Stimulated activated memory B cell treated with anti-CD40 and anti-IgM and Interleukin-4, amounts not matched to agents 10 μg/mL and 1 μg/mL and 100 μg/mL, for 72 hours (primary cell): ENCODE results near the gene ASPG.

Experiments
- ATAC-seq: fragments of 150-1000 bp; cut with Tn5 transposase; 2 replicates; pipeline ENCODE4 v1.10.0; 2021
- H3K27ac Mint-ChIP-seq: one replicate; pipeline ENCODE4 v1.8.0; 2022; ENCODE audit warnings: mild to moderate bottlenecking, mixed read lengths
- H3K27me3 Mint-ChIP-seq: one replicate; pipeline ENCODE4 v1.8.0; 2022; ENCODE audit warnings: mixed read lengths
- H3K36me3 Mint-ChIP-seq: one replicate; pipeline ENCODE4 v1.8.0; 2022; ENCODE audit warnings: mixed read lengths
- H3K4me1 Mint-ChIP-seq: one replicate; pipeline ENCODE4 v1.8.0; 2022; ENCODE audit warnings: mixed read lengths
- H3K4me3 Mint-ChIP-seq: one replicate; pipeline ENCODE4 v1.8.0; 2022; ENCODE audit warnings: mild to moderate bottlenecking, moderate library complexity, mixed read lengths
- H3K9me3 Mint-ChIP-seq: one replicate; pipeline ENCODE4 v1.8.0; 2022; ENCODE audit warnings: mixed read lengths

ASPG gene

DNA sequence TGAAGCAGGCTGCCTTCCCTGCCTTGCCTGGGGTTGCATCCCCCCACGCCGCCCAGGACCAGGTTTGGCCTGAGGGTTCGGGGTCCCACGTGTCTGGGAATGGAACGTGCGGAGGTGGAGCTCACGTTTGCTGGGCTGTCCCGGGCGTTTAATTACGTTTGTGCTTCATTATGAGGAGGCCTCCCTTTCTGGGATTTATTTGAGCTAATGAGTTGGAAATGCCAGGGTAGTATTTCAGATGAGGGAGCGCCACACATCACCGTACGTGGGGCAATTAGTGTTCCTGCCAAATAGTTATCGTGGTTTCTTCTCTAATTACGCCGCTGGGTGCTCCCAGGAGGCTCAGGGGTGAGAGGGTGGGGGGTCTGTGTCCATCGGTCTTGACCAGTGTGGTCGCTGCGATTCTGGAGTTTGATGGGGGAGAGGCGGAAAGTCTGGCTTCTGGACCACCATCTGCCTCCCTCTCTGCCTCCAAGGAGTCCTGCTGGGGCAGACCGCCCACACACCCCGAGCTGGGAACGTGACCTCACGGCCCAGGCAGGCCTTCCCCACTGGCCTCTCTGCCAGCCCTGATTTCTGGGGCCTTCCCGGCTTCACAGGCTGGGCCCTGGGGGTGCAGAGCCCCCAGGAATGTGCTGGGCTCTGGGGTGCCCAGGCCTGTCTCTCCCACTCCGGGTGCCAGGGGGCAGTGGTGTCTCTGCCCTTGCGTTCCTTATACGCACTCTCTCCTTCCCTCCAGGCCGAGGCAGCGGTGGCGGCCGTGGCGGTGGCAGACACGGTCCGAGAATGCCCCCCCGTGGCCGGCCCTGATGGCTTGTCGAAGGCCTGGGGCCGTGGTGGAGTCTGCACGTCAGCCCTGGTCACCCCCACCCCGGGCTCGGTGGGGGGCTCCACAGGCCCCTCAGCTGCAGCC is 71.8 kb downstream of the ASPG start:
- Mint-ChIP-seq H3K27me3 (no peaks in the 10 kb centered on the region), H3K4me3 (no peak overlapping the region), H3K36me3 (no peaks in the 10 kb centered on the region), H3K9me3 (no peaks in the 10 kb centered on the region), H3K27ac (no peak overlapping the region), H3K4me1 (no peaks in the 10 kb centered on the region)
- no peak for ATAC-seq

DNA sequence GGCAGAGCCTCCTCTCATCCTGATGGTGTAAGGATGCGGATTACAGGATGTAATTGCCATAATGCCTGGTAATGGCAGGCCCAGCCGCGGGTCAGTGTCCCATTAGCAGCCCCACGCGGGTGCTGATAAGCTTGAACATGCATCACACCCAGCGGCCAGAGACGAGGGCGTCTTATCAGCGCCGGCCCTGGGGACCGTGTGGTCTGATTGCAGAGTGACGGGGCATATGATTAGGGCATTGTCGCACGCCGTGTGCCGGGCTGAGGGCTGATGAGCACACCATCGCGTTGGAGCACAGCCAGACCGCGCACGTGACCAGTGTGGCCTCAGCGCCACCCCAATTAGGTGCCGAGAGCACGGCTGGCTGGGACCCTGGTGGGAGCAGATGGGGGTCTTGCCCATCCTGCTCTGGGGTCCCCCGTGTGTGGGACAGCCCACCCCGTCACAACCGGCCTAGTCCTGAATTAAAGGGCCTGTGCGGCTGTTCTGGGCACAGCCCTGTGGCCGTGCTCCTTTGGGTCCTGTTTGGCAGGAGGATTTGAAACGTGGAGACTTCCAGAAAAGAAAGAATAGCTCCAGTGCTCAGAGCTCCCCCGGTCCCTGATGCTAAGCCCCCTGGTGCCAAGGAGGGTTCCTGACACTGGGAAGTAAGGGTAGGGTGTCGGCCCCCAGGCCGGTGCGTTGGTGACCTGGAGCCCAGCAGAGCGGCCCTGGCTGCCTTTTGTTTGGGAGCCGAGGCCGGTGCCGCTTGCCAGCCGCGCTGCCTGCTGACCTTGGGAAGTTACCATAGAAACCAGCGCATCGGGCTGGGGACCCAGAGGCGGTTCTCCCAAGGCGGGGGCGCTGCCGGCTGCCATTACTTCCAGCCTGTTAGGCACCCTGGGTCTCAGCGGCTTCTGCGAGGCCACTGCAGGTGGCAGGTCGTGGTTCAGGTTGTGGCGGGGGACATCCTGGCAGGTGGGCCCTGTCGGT is 73.6 kb downstream of the ASPG start:
- no peaks in the 10 kb centered on the region for H3K27me3 Mint-ChIP-seq
- no peak overlapping the region for H3K4me3 Mint-ChIP-seq
- ATAC-seq = no peak
- H3K4me1 Mint-ChIP-seq = no peaks in the 10 kb centered on the region
- H3K27ac Mint-ChIP-seq = no peak overlapping the region
- H3K9me3 Mint-ChIP-seq = no peaks in the 10 kb centered on the region
- no peaks in the 10 kb centered on the region for H3K36me3 Mint-ChIP-seq

DNA sequence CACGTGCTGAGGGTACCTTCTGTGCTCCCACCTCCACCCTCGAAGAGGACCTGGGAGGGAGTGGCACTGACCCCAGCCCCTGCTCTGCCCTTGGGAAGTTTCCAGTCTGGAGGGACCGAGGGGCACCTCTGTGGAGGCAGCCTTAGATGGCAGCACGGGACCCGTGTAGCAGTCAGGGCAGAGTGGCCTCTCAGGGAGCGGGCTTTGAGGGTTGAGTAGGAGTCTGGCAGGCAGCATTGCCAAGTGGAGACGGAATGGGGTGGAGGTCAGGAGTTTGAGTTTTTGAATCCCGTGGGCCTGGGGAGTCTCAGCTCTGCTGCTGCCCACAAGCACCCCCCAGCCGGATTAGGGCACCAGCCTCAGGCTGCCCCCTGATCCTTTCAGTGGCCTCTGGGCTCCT is 74.5 kb downstream of the ASPG start:
- no peak overlapping the region for H3K4me3 Mint-ChIP-seq
- no peaks in the 10 kb centered on the region for H3K36me3 Mint-ChIP-seq
- no peaks in the 10 kb centered on the region for H3K27me3 Mint-ChIP-seq
- ATAC-seq = no peak
- H3K9me3 Mint-ChIP-seq = no peaks in the 10 kb centered on the region
- no peaks in the 10 kb centered on the region for H3K4me1 Mint-ChIP-seq
- H3K27ac Mint-ChIP-seq = no peak overlapping the region

DNA sequence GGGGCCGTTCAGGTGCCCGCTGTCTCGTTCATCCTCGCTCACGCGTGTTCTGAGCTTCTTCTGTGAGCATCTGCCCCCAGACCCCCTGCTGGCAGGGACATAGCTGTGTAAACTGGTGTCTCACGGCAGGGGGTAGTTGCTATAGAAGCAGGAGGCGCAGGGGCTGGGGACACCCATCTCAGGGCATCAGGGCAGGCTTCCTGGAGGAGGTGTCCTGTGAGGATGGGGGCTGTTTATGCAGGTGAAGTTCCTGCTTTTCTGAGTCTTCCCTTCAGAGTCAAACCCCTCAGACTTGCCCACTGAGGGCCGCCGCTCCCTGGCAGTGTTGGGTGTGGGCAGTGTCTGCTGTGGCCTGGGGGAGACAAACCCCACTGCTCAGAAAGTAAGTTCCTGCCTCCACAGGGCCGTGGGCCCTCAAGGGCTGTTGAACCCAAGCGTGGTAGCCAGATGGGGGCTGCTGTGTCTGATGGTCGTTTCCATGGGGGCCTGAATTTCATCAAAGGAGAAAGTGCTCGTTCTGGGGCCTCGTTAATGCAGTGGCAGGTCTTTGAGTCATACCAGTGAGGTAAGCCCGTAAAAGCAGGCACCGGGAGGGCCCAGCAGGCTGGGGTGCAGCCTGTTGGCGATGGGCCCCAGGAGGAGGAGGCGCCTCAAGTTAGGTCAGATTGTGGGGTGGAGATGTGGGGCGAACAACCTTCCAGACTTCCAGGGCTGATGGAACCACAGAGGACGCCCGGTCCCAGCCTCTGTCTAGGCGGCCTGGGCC is 76.3 kb downstream of the ASPG start:
- H3K27ac Mint-ChIP-seq = no peak overlapping the region
- no peaks in the 10 kb centered on the region for H3K36me3 Mint-ChIP-seq
- no peak for ATAC-seq
- no peaks in the 10 kb centered on the region for H3K4me1 Mint-ChIP-seq
- H3K4me3 Mint-ChIP-seq = no peak overlapping the region
- H3K27me3 Mint-ChIP-seq = no peaks in the 10 kb centered on the region
- H3K9me3 Mint-ChIP-seq = no peaks in the 10 kb centered on the region

DNA sequence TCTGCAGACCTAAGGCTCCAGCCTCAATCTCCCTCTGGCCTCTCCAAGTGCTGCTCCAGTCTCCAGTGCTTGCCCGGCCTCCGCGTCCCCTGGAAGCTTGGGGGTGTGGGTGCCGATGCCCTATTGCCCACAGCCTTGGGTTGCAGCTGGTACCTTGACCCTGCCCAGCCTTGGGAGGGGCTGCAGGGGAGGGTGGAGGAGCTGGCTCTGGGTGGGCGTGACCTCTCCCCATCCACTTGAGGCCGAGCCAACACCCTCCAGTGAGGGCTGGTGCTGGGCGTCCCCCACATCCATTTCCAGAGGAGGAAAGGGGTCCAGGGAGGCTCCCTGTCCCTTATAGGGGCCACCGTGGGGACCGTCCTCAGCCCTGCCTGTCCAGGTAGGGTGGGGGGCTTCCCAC is 77.0 kb downstream of the ASPG start:
- H3K4me3 Mint-ChIP-seq = no peak overlapping the region
- H3K27me3 Mint-ChIP-seq = no peaks in the 10 kb centered on the region
- H3K36me3 Mint-ChIP-seq = no peaks in the 10 kb centered on the region
- no peaks in the 10 kb centered on the region for H3K4me1 Mint-ChIP-seq
- ATAC-seq = no peak
- no peak overlapping the region for H3K27ac Mint-ChIP-seq
- no peaks in the 10 kb centered on the region for H3K9me3 Mint-ChIP-seq

DNA sequence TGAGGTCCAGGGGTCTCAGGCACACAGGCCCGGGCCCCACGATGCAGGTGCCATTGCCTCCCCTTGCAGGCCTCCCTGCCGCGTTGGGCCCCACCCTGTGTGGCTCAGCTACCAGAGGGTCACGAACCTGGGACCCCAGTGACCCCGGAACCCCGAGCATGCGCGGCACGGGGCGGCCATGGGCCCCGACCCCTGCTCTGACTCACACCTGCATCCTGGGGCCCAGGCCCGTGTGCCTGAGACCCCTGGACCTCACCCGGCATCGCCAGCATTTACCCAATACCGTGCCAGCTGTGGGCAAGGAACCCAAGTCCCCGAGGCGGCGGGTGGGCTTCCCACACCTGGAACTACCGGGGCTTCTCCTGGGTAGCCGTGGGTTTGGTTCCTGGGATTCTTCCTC is 78.0 kb downstream of the ASPG start:
- no peak for ATAC-seq

DNA sequence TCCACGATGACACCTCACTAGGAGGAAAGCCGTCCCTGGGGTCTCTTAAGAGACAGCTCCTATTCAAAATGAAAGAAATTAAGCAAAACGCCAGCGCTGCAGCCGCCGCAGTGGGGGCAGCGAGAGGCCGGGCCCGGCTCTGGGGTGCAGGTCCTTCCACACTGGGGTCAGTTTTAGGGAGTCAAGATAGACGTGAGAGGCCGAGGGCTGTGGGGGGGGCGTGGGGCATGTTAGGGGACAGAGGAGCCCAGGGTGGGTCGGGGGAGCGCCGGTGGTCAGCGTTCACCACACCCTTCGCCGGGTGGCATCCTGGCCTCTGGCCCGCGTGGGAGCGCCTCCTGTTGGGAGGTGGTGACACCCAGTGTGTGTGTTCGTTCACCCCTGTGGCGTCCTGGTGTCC is 78.5 kb downstream of the ASPG start:
- no peaks in the 10 kb centered on the region for H3K27me3 Mint-ChIP-seq
- no peaks in the 10 kb centered on the region for H3K36me3 Mint-ChIP-seq
- H3K4me3 Mint-ChIP-seq = no peak overlapping the region
- H3K27ac Mint-ChIP-seq = no peak overlapping the region
- no peaks in the 10 kb centered on the region for H3K9me3 Mint-ChIP-seq
- no peaks in the 10 kb centered on the region for H3K4me1 Mint-ChIP-seq
- no peak for ATAC-seq

More for the DNA sequence above, 78.0 kb downstream of the ASPG start:
- H3K36me3 Mint-ChIP-seq = no peaks in the 10 kb centered on the region
- H3K4me3 Mint-ChIP-seq = no peak overlapping the region
- H3K9me3 Mint-ChIP-seq = no peaks in the 10 kb centered on the region
- no peaks in the 10 kb centered on the region for H3K4me1 Mint-ChIP-seq
- H3K27me3 Mint-ChIP-seq = no peaks in the 10 kb centered on the region
- no peak overlapping the region for H3K27ac Mint-ChIP-seq

DNA sequence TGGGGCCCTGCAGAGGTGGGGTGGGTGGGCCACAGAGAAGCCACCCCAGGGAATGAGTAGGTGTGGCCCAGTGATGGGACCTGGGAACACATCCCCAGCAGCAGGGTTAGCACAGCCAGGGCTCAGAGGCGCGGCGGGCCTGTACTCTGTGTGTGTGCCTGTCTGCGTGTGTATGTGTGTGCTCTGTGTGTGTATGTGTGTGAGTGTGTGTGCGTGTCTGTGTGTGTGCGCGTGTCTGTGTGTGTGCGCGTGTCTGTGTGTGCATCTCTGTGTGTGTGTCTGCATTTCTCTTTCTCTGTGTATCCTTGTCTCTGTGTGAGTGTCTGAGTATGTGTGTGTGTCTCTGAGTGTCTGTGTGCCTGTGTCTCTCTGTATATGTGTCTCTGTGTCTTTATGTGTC is 79.0 kb downstream of the ASPG start:
- Mint-ChIP-seq H3K27me3 (no peaks in the 10 kb centered on the region), H3K4me1 (no peaks in the 10 kb centered on the region), H3K27ac (no peak overlapping the region), H3K36me3 (no peaks in the 10 kb centered on the region), H3K9me3 (no peaks in the 10 kb centered on the region), H3K4me3 (no peak overlapping the region)
- ATAC-seq = no peak
